ENCODE results near the gene SCGB1D1.

The SCGB1D1 gene

GRCh38 chr11:62190011-62190410 is at the start of gene SCGB1D1:
Gene SCGB1D1 (plus strand): TSS chr11:62190216. CDS start chr11:62190285, 69 bp downstream.
- Histone ChIP-seq H3K36me3 (ENCODE audit: insufficient read depth, low read length) (no peaks in the 10 kb centered on the region), H2AFZ (ENCODE audit: low read depth, low read length) (no peak within 1 kb of the TSS), H3K4me1 (ENCODE audit: insufficient read depth, low read length) (no peaks in the 10 kb centered on the region), H3K9me3 (ENCODE audit: low read length) (no peaks in the 10 kb centered on the region), H3K27me3 (ENCODE audit: insufficient read depth, low read length) (peaks cover 29% of the 10 kb centered on the region), H3K4me3 (ENCODE audit: low read length) (no peak within 1 kb of the TSS)

- H3K4me3 ChIP-seq (ENCODE audit: low read length) = no peak overlapping the region
- no peaks in the 10 kb centered on the region for H3K4me1 ChIP-seq (ENCODE audit: insufficient read depth, low read length)
- H3K9me3 ChIP-seq (ENCODE audit: low read length) = no peaks in the 10 kb centered on the region
- no peaks in the 10 kb centered on the region for H3K27me3 ChIP-seq (ENCODE audit: insufficient read depth, low read length)
- peaks cover 74% of the 10 kb centered on the region for H3K36me3 ChIP-seq (ENCODE audit: insufficient read depth, low read length)
- H2AFZ ChIP-seq (ENCODE audit: low read depth, low read length) = no peak overlapping the region
These were observed 49.5 kb upstream of the SCGB1D1 start for GRCh38 chr11:62140304-62141110.

- Histone ChIP-seq H3K9me3 (ENCODE audit: low read length) (no peaks in the 10 kb centered on the region), H3K4me1 (ENCODE audit: insufficient read depth, low read length) (no peaks in the 10 kb centered on the region), H3K36me3 (ENCODE audit: insufficient read depth, low read length) (peaks cover 83% of the 10 kb centered on the region), H3K27me3 (ENCODE audit: insufficient read depth, low read length) (no peaks in the 10 kb centered on the region), H3K4me3 (ENCODE audit: low read length) (no peak overlapping the region), H2AFZ (ENCODE audit: low read depth, low read length) (no peak overlapping the region)
These were observed 48.6 kb upstream of the SCGB1D1 start for GRCh38 chr11:62141111-62142042.

- Histone ChIP-seq H3K27me3 (ENCODE audit: insufficient read depth, low read length) (no peaks in the 10 kb centered on the region), H3K4me1 (ENCODE audit: insufficient read depth, low read length) (no peaks in the 10 kb centered on the region), H3K9me3 (ENCODE audit: low read length) (no peaks in the 10 kb centered on the region), H3K4me3 (ENCODE audit: low read length) (no peak overlapping the region), H3K36me3 (ENCODE audit: insufficient read depth, low read length) (peaks cover 88% of the 10 kb centered on the region), H2AFZ (ENCODE audit: low read depth, low read length) (no peak overlapping the region)
These were observed 48.0 kb upstream of the SCGB1D1 start for GRCh38 chr11:62142043-62142375.

- Histone ChIP-seq H3K9me3 (ENCODE audit: low read length) (no peaks in the 10 kb centered on the region), H3K27me3 (ENCODE audit: insufficient read depth, low read length) (no peaks in the 10 kb centered on the region), H3K36me3 (ENCODE audit: insufficient read depth, low read length) (peaks cover 89% of the 10 kb centered on the region), H3K4me3 (ENCODE audit: low read length) (no peak overlapping the region), H2AFZ (ENCODE audit: low read depth, low read length) (no peak overlapping the region), H3K4me1 (ENCODE audit: insufficient read depth, low read length) (no peaks in the 10 kb centered on the region)
These were observed 47.1 kb upstream of the SCGB1D1 start for GRCh38 chr11:62142921-62143320.

GRCh38 chr11:62143727-62144126 is 46.3 kb upstream of the SCGB1D1 start:
- Histone ChIP-seq H3K27me3 (ENCODE audit: insufficient read depth, low read length) (no peaks in the 10 kb centered on the region), H3K36me3 (ENCODE audit: insufficient read depth, low read length) (peaks cover 89% of the 10 kb centered on the region), H3K4me1 (ENCODE audit: insufficient read depth, low read length) (no peaks in the 10 kb centered on the region), H3K4me3 (ENCODE audit: low read length) (no peak overlapping the region), H2AFZ (ENCODE audit: low read depth, low read length) (no peak overlapping the region), H3K9me3 (ENCODE audit: low read length) (no peaks in the 10 kb centered on the region)

GRCh38 chr11:62144641-62145255 is 45.3 kb upstream of the SCGB1D1 start:
- no peaks in the 10 kb centered on the region for H3K9me3 ChIP-seq (ENCODE audit: low read length)
- no peaks in the 10 kb centered on the region for H3K4me1 ChIP-seq (ENCODE audit: insufficient read depth, low read length)
- no peak overlapping the region for H3K4me3 ChIP-seq (ENCODE audit: low read length)
- no peak overlapping the region for H2AFZ ChIP-seq (ENCODE audit: low read depth, low read length)
- peaks cover 89% of the 10 kb centered on the region for H3K36me3 ChIP-seq (ENCODE audit: insufficient read depth, low read length)
- no peaks in the 10 kb centered on the region for H3K27me3 ChIP-seq (ENCODE audit: insufficient read depth, low read length)

- H3K4me1 ChIP-seq (ENCODE audit: insufficient read depth, low read length) = no peaks in the 10 kb centered on the region
- no peaks in the 10 kb centered on the region for H3K27me3 ChIP-seq (ENCODE audit: insufficient read depth, low read length)
- H3K9me3 ChIP-seq (ENCODE audit: low read length) = no peaks in the 10 kb centered on the region
- H3K36me3 ChIP-seq (ENCODE audit: insufficient read depth, low read length) = peaks cover 89% of the 10 kb centered on the region
- no peak overlapping the region for H2AFZ ChIP-seq (ENCODE audit: low read depth, low read length)
- no peak overlapping the region for H3K4me3 ChIP-seq (ENCODE audit: low read length)
These were observed 44.6 kb upstream of the SCGB1D1 start for GRCh38 chr11:62145261-62145871.

GRCh38 chr11:62146476-62147200 is 43.4 kb upstream of the SCGB1D1 start:
- Histone ChIP-seq H2AFZ (ENCODE audit: low read depth, low read length) (no peak overlapping the region), H3K4me1 (ENCODE audit: insufficient read depth, low read length) (no peaks in the 10 kb centered on the region), H3K9me3 (ENCODE audit: low read length) (no peaks in the 10 kb centered on the region), H3K36me3 (ENCODE audit: insufficient read depth, low read length) (peaks cover 89% of the 10 kb centered on the region), H3K4me3 (ENCODE audit: low read length) (no peak overlapping the region), H3K27me3 (ENCODE audit: insufficient read depth, low read length) (no peaks in the 10 kb centered on the region)

GRCh38 chr11:62147545-62147944 is 42.5 kb upstream of the SCGB1D1 start:
- Histone ChIP-seq H3K27me3 (ENCODE audit: insufficient read depth, low read length) (no peaks in the 10 kb centered on the region), H3K4me1 (ENCODE audit: insufficient read depth, low read length) (no peaks in the 10 kb centered on the region), H3K9me3 (ENCODE audit: low read length) (no peaks in the 10 kb centered on the region), H2AFZ (ENCODE audit: low read depth, low read length) (no peak overlapping the region), H3K36me3 (ENCODE audit: insufficient read depth, low read length) (peaks cover 89% of the 10 kb centered on the region), H3K4me3 (ENCODE audit: low read length) (no peak overlapping the region)

- Histone ChIP-seq H3K9me3 (ENCODE audit: low read length) (no peaks in the 10 kb centered on the region), H3K4me3 (ENCODE audit: low read length) (no peak overlapping the region), H3K27me3 (ENCODE audit: insufficient read depth, low read length) (no peaks in the 10 kb centered on the region), H3K36me3 (ENCODE audit: insufficient read depth, low read length) (peaks cover 91% of the 10 kb centered on the region), H2AFZ (ENCODE audit: low read depth, low read length) (no peak overlapping the region), H3K4me1 (ENCODE audit: insufficient read depth, low read length) (no peaks in the 10 kb centered on the region)
These were observed 41.6 kb upstream of the SCGB1D1 start for GRCh38 chr11:62148271-62148980.
